OCI-LY1 (cell line): ENCODE results near the gene B3GLCT.

Experiments
- H2AFZ ChIP-seq: fragments of 200-600 bp; sonication (generic), shearing (Covaris generic); 2 replicates; pipeline ENCODE4 v1.6.0; 2014; ENCODE audit warnings: antibody characterized with exemption, mild to moderate bottlenecking, low read length
- H3F3A ChIP-seq: fragments of 200-600 bp; sonication (generic), shearing (Covaris generic); 2 replicates; pipeline ENCODE4 v1.6.0; 2014; ENCODE audit warnings: mild to moderate bottlenecking, antibody characterized with exemption, low read length, moderate library complexity; ENCODE audit not compliant: insufficient read depth
- H3K27ac ChIP-seq: fragments of 200-600 bp; sonication (generic); 2 replicates; pipeline ENCODE4 v1.5.1; 2014; ENCODE audit warnings: low read length, mixed run types, mild to moderate bottlenecking, low read depth; ENCODE audit not compliant: poor library complexity, severe bottlenecking
- H3K27me3 ChIP-seq: fragments of 200-600 bp; sonication (generic); 2 replicates; pipeline ENCODE4 v1.6.0; 2014; ENCODE audit warnings: antibody characterized with exemption, mild to moderate bottlenecking, low read length, moderate library complexity; ENCODE audit not compliant: insufficient read depth
- H3K36me3 ChIP-seq: fragments of 200-600 bp; sonication (generic); 2 replicates; pipeline ENCODE4 v1.6.1; 2014; ENCODE audit warnings: mild to moderate bottlenecking, antibody characterized with exemption, low read length, moderate library complexity, mixed read lengths; ENCODE audit not compliant: insufficient read depth
- H3K4me1 ChIP-seq: fragments of 200-600 bp; sonication (generic); 2 replicates; pipeline ENCODE4 v1.5.1; 2014; ENCODE audit warnings: mild to moderate bottlenecking, low read length, moderate library complexity; ENCODE audit not compliant: insufficient read depth, severe bottlenecking
- H3K4me2 ChIP-seq: fragments of 200-600 bp; sonication (generic), shearing (Covaris generic); 2 replicates; pipeline ENCODE4 v1.6.1; 2014; ENCODE audit warnings: low read length
- H3K4me3 ChIP-seq: fragments of 200-600 bp; sonication (generic); 2 replicates; pipeline ENCODE4 v1.5.1; 2014; ENCODE audit warnings: low read length, low read depth, mild to moderate bottlenecking, mixed read lengths; ENCODE audit not compliant: poor library complexity, severe bottlenecking
- H3K79me2 ChIP-seq: fragments of 200-600 bp; shearing (Covaris generic); 2 replicates; pipeline ENCODE4 v1.6.1; 2016; ENCODE audit warnings: mixed run types, low read length, mixed read lengths; ENCODE audit not compliant: insufficient read depth
- H3K9ac ChIP-seq: fragments of 200-600 bp; sonication (generic), shearing (Covaris generic); 2 replicates; pipeline ENCODE4 v1.6.1; 2014; ENCODE audit warnings: mild to moderate bottlenecking, low read length, mixed read lengths
- H3K9me2 ChIP-seq: fragments of 200-600 bp; sonication (generic), shearing (Covaris generic); 2 replicates; pipeline ENCODE4 v1.6.1; 2014; ENCODE audit warnings: low read depth, mild to moderate bottlenecking, low read length, mixed read lengths
- H3K9me3 ChIP-seq: fragments of 200-600 bp; shearing (Covaris generic); 2 replicates; pipeline ENCODE4 v1.6.1; 2014; ENCODE audit warnings: low read length, mixed read lengths
- H4K20me1 ChIP-seq: fragments of 200-600 bp; sonication (generic), shearing (Covaris generic); 2 replicates; pipeline ENCODE4 v1.6.0; 2016; ENCODE audit warnings: mild to moderate bottlenecking, low read length; ENCODE audit not compliant: insufficient read depth
- CTCF ChIP-seq: fragments of 200-600 bp; sonication (generic), shearing (Covaris generic); IDR thresholded peaks from 2 replicates; pipeline ENCODE4 v1.5.1; 2017; ENCODE audit warnings: mild to moderate bottlenecking, antibody characterized with exemption, low read length, moderate library complexity, mixed read lengths
- EZH2 ChIP-seq: fragments of 200-600 bp; sonication (generic), shearing (Covaris generic); IDR thresholded peaks from 2 replicates; pipeline ENCODE4 v1.8.0; 2017; ENCODE audit warnings: borderline replicate concordance, mixed run types, mild to moderate bottlenecking, antibody characterized with exemption, low read length, moderate library complexity, mixed read lengths

Gene B3GLCT

GRCh38 chr13:31245598-31246373 is 46.0 kb downstream of the B3GLCT start:
- H3K9ac ChIP-seq: no peak overlapping the region
- H3K4me2 ChIP-seq: no peak overlapping the region
- H3K27me3 ChIP-seq: no peaks in the 10 kb centered on the region
- H3K27ac ChIP-seq: no peak overlapping the region
- no peak overlapping the region for H3K4me3 ChIP-seq
- peaks cover 3% of the 10 kb centered on the region for H3K4me1 ChIP-seq
- H3K79me2 ChIP-seq: no peaks in the 10 kb centered on the region
- H3K36me3 ChIP-seq: no peaks in the 10 kb centered on the region
- no peak overlapping the region for H2AFZ ChIP-seq
- H4K20me1 ChIP-seq: no peaks in the 10 kb centered on the region
- no peaks in the 10 kb centered on the region for H3F3A ChIP-seq
- no peak for TF ChIP-seq EZH2
- TF ChIP-seq CTCF: no peak
- no peaks in the 10 kb centered on the region for H3K9me3 ChIP-seq
- H3K9me2 ChIP-seq: no peaks in the 10 kb centered on the region

GRCh38 chr13:31246918-31247317 is 47.1 kb downstream of the B3GLCT start:
- TF ChIP-seq EZH2 (no peak), CTCF (no peak)
- Histone ChIP-seq H3K79me2 (no peaks in the 10 kb centered on the region), H3K9me2 (no peaks in the 10 kb centered on the region), H2AFZ (no peak overlapping the region), H3K9me3 (no peaks in the 10 kb centered on the region), H3K36me3 (no peaks in the 10 kb centered on the region), H3K4me3 (no peak overlapping the region), H4K20me1 (no peaks in the 10 kb centered on the region), H3K27ac (no peak overlapping the region), H3K9ac (no peak overlapping the region), H3K4me1 (peaks cover 3% of the 10 kb centered on the region), H3K4me2 (no peak overlapping the region), H3F3A (no peaks in the 10 kb centered on the region), H3K27me3 (no peaks in the 10 kb centered on the region)

- Histone ChIP-seq H3K9me2 (no peaks in the 10 kb centered on the region), H2AFZ (no peak overlapping the region), H3K27me3 (no peaks in the 10 kb centered on the region), H3K9me3 (no peaks in the 10 kb centered on the region), H3K27ac (no peak overlapping the region), H3K36me3 (no peaks in the 10 kb centered on the region), H3K4me1 (peaks cover 3% of the 10 kb centered on the region), H3K9ac (no peak overlapping the region), H3K4me3 (no peak overlapping the region), H3F3A (no peaks in the 10 kb centered on the region), H4K20me1 (no peaks in the 10 kb centered on the region), H3K4me2 (no peak overlapping the region), H3K79me2 (no peaks in the 10 kb centered on the region)
- no peak for TF ChIP-seq CTCF
- no peak for TF ChIP-seq EZH2
Measured at GRCh38 chr13:31248361-31248760, 48.6 kb downstream of the B3GLCT start.
